ENCODE results near the gene KMT5C.

- no peak for TF ChIP-seq CTCF (IDR thresholded peaks at IDR 0.05; ENCODE audit: low read depth, low read length)
- TF ChIP-seq EZH2phosphoT487 (IDR thresholded peaks at IDR 0.05; ENCODE audit: low read depth) = no peak
These were observed 50.0 kb downstream of the KMT5C start for GRCh38 chr19:55389386-55390317.

Data from OCI-LY3 (cell line).